ENCODE results near the gene SLC35D2.

Gene SLC35D2

GRCh38 chr9:96304230-96304629, 79.3 kb downstream of the SLC35D2 start:
- DNase-seq = no peak

GRCh38 chr9:96302021-96302420, 81.5 kb downstream of the SLC35D2 start, which contains the start of gene HSD17B3:
Gene HSD17B3, minus strand, starts transcription at chr9:96302176. Its CDS starts 72 bp downstream, at chr9:96302104.
- no peak for DNase-seq

GRCh38 chr9:96299823-96300222, 83.7 kb downstream of the SLC35D2 start:
- DNase-seq = no peak

GRCh38 chr9:96294159-96294545, 89.4 kb downstream of the SLC35D2 start:
- no peak for DNase-seq

- DNase-seq = no peak
These were observed 89.9 kb downstream of the SLC35D2 start for GRCh38 chr9:96293498-96294158.

- no peak for DNase-seq
These were observed 94.1 kb downstream of the SLC35D2 start for GRCh38 chr9:96289392-96289791.

GRCh38 chr9:96281641-96282040, 101.9 kb downstream of the SLC35D2 start:
- DNase-seq = no peak

GRCh38 chr9:96279932-96280331, 103.6 kb downstream of the SLC35D2 start:
- DNase-seq = no peak

GRCh38 chr9:96274939-96275338, 108.6 kb downstream of the SLC35D2 start:
- DNase-seq = no peak
